OCI-LY1 (cell line): ENCODE data around the gene ENOX2.

Experiments used
- CTCF ChIP-seq: fragments of 200-600 bp; sonication (generic), shearing (Covaris generic); IDR thresholded peaks from 2 replicates; pipeline ENCODE4 v1.5.1; 2017; ENCODE audit warnings: mild to moderate bottlenecking, antibody characterized with exemption, low read length, moderate library complexity, mixed read lengths
- EZH2 ChIP-seq: fragments of 200-600 bp; sonication (generic), shearing (Covaris generic); IDR thresholded peaks from 2 replicates; pipeline ENCODE4 v1.8.0; 2017; ENCODE audit warnings: borderline replicate concordance, mixed run types, mild to moderate bottlenecking, antibody characterized with exemption, low read length, moderate library complexity, mixed read lengths

GRCh38 chrX:130879869-130880268 lies 23.1 kb downstream of the ENOX2 start:
- TF ChIP-seq CTCF (no peak), EZH2 (no peak)
